Loucy (cell line): Measurements from ENCODE around the gene PDK2.

Experiments used
- CTCF ChIP-seq: fragments of 200-600 bp; sonication (generic); conservative IDR thresholded peaks from 2 replicates; pipeline ENCODE4 v1.5.1; 2014; ENCODE audit warnings: mild to moderate bottlenecking, antibody characterized with exemption, low read length
- EZH2phosphoT487 ChIP-seq: fragments of 200-600 bp; IDR thresholded peaks from 2 replicates; pipeline ENCODE4 v1.6.1; 2018; ENCODE audit warnings: antibody characterized with exemption, mild to moderate bottlenecking, moderate library complexity, borderline replicate concordance

GRCh38 chr17:50098583-50098982 lies 3.4 kb downstream of the PDK2 start:
- no peak for TF ChIP-seq CTCF
- TF ChIP-seq EZH2phosphoT487: no peak
